ENCODE data around the gene ZNF682.
"Not testable (repeated sequence)": the region's sequence is repeated elsewhere in the genome, so short reads cannot be mapped to it uniquely, and the experiment has no call there.

The ZNF682 gene

GRCh38 chr19:19964416-19964815 is 74.9 kb downstream of the ZNF682 start:
- DNase-seq (ENCODE audit: extremely low read depth, insufficient read length), result no peak
- H3K4me3 ChIP-seq (replicated peaks; ENCODE audit: low read depth, low read length), result no peak overlapping the region
- no peak for TF ChIP-seq CTCF (IDR thresholded peaks at IDR 0.05; ENCODE audit: insufficient read depth, low read length, poor library complexity, severe bottlenecking)
- H3K27me3 ChIP-seq (replicated peaks; ENCODE audit: control insufficient read depth, insufficient read depth, low read length), result no peaks in the 10 kb centered on the region
- H3K36me3 ChIP-seq (ENCODE audit: control insufficient read depth, insufficient read depth, low read length), result no peaks in the 10 kb centered on the region

- peak; percentile 61 for TF ChIP-seq CTCF (IDR thresholded peaks at IDR 0.05; ENCODE audit: insufficient read depth, low read length, poor library complexity, severe bottlenecking)
- DNase-seq (ENCODE audit: extremely low read depth, insufficient read length), result peak; percentile 6
- not testable (repeated sequence) for H3K27me3 ChIP-seq (replicated peaks; ENCODE audit: control insufficient read depth, insufficient read depth, low read length); H3K36me3 ChIP-seq (ENCODE audit: control insufficient read depth, insufficient read depth, low read length); H3K4me3 ChIP-seq (replicated peaks; ENCODE audit: low read depth, low read length)
These were observed 80.0 kb downstream of the ZNF682 start for GRCh38 chr19:19959151-19959799.

GRCh38 chr19:19957766-19958165 is 81.5 kb downstream of the ZNF682 start:
- DNase-seq (ENCODE audit: extremely low read depth, insufficient read length); H3K27me3 ChIP-seq (replicated peaks; ENCODE audit: control insufficient read depth, insufficient read depth, low read length): not testable (repeated sequence)

GRCh38 chr19:19956434-19957075 is 82.8 kb downstream of the ZNF682 start:
- Histone ChIP-seq H3K27me3 (replicated peaks; ENCODE audit: control insufficient read depth, insufficient read depth, low read length) (no peaks in the 10 kb centered on the region), H3K36me3 (ENCODE audit: control insufficient read depth, insufficient read depth, low read length) (no peaks in the 10 kb centered on the region), H3K4me3 (replicated peaks; ENCODE audit: low read depth, low read length) (no peak overlapping the region)
- DNase-seq (ENCODE audit: extremely low read depth, insufficient read length), result no peak
- no peak for TF ChIP-seq CTCF (IDR thresholded peaks at IDR 0.05; ENCODE audit: insufficient read depth, low read length, poor library complexity, severe bottlenecking)

More at GRCh38 chr19:19957766-19958165, 81.5 kb downstream of the ZNF682 start:
- H3K4me3 ChIP-seq (replicated peaks; ENCODE audit: low read depth, low read length); H3K36me3 ChIP-seq (ENCODE audit: control insufficient read depth, insufficient read depth, low read length): not testable (repeated sequence)

- H3K4me3 ChIP-seq (replicated peaks; ENCODE audit: low read depth, low read length), result no peak overlapping the region
- no peaks in the 10 kb centered on the region for H3K27me3 ChIP-seq (replicated peaks; ENCODE audit: control insufficient read depth, insufficient read depth, low read length)
- H3K36me3 ChIP-seq (ENCODE audit: control insufficient read depth, insufficient read depth, low read length), result no peaks in the 10 kb centered on the region
- TF ChIP-seq CTCF (IDR thresholded peaks at IDR 0.05; ENCODE audit: insufficient read depth, low read length, poor library complexity, severe bottlenecking), result no peak
- DNase-seq (ENCODE audit: extremely low read depth, insufficient read length), result no peak
These were observed 84.1 kb downstream of the ZNF682 start for GRCh38 chr19:19955208-19955607.
